GM21528 (cell line): ENCODE measurements around the gene DSTN.

Source experiments
- ATAC-seq: cut with Tn5 transposase; IDR thresholded peaks from one replicate; pipeline ENCODE4 v1.9.1; 2021; ENCODE audit warnings: mild to moderate bottlenecking, moderate library complexity; ENCODE audit not compliant: unreplicated experiment, low FRiP score

The DSTN gene

DNA sequence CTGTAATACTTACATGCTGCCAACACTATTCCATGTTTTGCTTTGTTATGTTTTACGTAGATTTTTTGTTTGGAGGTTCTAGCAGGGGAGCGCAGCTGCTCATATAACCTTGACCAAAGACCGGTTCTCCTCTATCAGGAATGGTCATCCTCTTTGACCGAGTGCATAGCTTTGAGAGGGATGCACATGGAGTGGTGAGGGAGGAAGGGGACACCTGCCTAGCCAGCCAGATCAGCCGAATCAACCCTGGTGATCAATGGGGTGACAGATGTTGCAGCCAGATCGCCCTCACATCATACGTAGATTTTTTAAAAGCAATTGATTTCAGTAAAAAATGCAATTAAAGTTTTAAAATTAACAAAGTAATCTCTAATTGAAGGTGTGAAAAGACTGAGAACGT lies 6.3 kb downstream of the DSTN start:
- no peak for ATAC-seq

DNA sequence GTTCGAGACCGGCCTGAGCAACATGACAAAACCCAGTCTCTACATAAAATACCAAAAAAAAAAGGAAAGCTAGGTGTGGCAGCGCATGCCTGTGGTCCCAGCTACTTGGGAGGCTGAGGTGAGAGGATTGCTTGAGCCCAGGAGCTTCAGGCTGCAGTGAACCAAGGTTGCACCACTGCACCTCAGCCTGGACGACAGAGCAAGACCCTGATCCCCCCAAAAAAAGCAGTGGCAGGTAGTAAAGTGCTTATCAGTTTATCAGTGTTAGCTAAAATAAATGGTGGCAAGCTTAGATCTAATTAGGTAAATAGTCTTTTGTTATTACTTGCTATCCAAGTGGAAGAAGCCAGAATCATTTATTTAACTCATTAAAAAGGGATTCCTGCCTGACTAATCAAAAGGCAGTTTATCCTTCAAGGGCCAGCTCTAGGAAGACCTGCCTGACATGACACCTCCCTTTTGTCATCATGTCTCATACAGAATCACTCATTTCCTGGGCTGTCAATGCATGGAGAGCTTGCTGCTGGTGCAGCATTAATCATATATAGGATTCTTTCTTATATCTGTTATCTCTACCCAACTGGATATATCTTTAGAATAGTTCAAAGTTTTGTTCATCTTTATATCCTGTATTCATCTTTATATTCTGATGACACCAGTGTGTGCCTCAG lies 9.6 kb downstream of the DSTN start:
- no peak for ATAC-seq

DNA sequence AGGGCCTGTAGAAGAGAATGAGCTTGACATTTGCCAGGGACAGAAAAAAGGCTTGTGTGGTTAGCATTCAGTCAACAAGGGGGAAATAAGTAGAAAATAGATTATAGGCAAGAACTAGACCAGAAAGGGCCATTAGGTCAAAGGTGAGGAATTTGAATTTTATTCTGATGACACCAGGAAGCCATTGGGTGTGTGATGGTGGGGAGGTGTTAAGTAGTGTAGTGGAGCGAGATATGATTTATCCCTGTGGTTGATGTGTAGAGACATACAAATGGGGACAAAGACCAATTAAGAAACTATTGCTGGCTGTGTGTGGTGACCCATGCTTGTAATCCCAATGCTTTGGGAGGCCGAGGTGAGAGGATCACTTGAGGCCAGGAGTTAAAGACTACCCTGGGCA lies 11.0 kb downstream of the DSTN start:
- no peak for ATAC-seq

DNA sequence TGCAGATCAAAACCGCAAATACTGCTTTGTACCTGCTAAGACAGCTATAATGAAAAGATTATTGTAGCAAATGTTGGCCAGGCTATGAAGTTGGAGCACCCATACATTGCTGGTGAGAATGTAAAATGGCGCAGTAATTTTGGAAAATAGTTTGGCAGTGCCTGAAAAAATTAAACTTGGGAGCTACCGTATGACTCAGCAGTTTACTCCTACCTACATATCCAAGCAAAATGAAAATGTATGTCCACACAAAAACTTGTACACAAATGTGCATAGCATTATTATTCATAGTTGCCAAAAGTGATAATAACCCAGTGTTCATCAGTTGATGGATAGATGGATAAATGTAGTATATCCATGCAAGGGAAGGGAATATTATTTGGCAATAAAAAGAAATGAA lies 13.3 kb downstream of the DSTN start:
- no peak for ATAC-seq

DNA sequence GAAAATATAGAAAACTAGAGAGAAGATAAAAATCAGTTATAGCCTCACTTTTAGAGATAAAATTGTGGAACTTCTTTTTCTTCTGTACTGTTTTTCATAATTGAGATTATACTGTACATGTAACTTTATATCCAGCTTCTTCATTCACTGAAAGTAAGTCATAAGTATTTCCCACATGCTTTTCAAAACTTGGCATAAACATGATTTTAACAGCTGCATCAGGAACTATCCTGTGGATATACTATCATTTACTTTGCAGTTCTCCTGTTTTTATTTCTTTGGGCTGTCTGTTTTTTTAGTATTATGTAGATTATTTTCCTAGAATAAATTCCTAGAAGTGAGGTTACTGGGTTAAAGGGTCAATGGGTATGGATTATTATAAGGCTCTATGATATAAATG lies 14.8 kb downstream of the DSTN start:
- no peak for ATAC-seq

DNA sequence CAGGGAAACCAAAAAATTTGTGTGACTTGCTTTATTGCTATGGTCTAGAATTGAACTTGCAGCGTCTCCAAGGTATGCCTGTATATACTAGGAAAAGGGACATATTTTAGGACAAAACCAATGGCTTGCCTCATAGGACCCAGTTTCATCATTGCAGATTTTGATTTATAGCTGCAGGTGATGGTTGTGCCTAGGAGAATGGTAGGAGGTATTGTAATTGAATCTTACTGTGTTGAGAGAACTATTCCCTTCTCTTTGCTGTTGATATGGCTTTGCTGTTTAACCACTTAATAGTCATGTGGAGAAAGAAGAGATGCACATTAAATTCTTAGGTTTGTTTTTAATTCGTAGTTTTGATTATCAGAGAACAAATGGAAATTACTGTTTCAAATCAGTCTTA lies 16.4 kb downstream of the DSTN start:
- ATAC-seq: no peak

DNA sequence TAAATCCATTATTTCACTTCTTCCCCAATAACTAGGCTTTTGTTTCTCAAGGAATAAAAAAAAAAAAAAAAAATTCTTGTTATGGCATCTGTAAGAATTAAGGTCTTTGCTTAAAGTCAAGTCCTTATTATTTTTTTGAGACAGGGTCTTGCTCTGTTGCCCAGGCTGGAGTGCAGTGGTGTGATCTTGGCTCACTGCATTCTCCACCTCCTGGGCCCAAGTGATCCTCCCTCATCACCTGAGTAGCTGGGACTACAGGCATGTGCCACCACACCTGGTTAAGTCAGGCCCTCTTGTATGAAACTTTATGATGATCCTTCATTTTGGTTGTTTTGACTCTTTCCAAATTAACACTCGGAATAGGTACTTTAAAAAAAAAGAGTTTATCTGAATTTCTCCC lies 17.3 kb downstream of the DSTN start:
- no peak for ATAC-seq

DNA sequence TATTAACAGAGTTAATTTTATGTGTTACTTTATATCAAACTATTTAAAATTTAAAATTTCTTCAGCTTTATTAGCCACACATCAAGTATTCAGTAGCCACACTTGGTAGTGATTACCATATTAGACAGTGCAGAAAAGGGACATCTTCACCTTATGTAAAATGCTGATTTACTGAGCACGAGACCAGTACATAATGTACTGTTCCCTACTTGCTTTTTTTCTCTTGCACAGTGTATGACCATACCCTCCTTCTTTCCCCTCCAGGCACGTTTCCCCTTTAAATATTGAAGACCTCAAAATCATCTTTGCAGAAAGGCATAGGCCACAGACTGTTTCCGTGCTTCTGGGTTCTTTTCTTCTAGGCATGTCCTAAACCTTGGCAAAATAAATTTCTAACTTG lies 17.9 kb downstream of the DSTN start:
- ATAC-seq: no peak

DNA sequence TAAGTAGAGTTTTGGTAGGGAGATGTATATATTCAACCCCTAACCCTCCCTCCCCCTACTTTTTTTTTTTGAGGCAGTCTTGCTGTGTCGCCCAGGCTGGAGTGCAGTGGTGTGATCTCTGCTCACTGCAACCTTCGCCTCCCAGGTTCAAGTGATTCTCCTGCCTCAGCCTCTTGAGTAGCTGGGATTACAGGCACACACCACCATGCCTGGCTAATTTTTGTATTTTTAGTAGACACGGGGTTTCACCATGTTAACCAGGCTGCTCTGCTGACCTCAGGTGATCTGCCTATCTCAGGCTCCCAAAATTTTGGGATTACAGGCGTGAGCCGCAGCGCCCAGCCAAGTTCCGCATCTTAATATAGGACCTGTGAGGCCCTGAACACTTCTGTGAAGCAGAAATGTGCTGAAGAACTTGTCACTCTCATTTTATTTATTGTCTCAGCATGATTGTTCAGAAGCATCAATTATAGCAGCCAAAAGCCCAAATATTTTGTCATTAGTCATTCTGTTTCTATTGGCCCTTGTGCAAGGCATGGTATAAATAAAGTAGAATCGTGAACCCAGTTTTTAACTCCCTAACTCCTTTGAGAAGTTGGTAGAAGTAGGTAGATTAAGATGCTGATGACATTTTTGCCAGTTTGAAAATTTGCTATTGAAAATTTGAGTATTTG lies 19.4 kb downstream of the DSTN start:
- no peak for ATAC-seq

DNA sequence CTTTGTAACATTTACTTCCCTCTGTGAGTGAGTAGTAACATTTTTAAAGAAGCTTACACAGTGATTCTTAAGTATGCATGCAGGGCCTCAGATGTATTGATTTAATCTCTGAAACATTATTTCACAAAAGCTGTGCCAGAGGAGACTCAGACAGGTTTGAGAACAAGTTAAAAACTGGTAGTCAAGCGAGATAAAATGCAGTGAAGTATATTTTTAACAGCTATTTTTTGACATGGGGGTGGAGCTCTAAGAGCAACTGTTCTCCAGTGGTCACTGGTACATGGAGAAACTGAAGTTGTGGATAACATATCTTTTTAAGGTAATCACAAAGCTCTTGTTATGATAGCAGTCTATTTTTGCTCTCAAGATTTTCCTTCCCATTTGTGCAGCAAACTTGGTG lies 20.4 kb downstream of the DSTN start:
- no peak for ATAC-seq

DNA sequence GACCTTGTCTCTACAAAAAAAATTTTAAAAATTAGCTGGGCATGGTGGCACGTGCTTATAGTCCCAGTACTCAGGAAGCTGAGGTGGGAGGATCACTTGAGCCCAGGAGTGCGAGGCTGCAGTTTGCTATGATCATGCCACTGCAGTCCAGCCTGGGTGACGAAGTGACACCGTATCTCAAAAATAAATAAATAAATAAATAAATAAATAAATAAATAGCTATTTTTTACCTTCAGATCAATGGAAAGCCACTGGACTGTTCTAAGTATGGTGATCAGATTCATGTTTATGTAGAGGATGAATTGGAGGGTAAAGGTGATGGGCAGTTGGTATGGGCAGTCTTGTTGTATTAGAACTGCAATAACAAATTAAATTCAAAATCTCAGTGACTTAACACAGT lies 24.0 kb downstream of the DSTN start:
- no peak for ATAC-seq

DNA sequence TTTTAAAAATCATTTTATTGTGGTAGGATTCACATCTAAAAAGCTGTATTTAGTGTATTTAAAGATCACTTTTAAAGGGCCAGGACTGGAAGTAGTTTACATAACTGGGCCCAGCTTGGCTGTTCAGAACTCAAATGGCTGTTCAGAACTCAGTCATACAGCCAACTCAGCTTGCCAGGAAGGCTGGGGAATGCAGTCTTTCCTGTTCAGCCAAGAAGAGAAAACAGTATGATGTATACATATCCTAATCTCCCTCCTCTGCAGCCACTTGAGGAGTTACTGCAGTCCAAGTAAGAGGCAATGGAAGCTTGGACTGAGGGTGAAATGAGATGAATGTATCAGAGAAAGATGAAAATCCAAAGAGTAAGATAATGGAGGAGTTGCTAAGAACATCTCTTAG lies 24.6 kb downstream of the DSTN start:
- no peak for ATAC-seq

DNA sequence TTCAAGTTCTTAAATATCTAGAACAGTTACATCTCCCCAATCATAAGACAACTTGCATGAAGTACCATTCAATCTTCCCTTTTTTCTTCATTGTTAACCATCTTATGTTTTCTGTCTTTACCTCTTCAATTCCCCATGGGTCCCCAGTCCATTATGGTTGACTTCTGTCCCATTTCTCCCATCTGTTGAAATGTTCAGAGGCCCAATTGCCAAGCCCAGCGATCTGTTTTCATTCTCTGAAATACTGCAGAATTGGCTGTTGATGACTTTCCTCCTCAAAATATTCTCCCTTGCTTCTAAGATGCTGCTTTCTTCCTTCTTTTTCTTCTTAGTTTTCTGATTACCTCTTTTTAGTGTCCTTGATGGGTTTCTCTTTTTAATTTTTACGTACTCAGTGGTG lies 26.0 kb downstream of the DSTN start:
- ATAC-seq: no peak

DNA sequence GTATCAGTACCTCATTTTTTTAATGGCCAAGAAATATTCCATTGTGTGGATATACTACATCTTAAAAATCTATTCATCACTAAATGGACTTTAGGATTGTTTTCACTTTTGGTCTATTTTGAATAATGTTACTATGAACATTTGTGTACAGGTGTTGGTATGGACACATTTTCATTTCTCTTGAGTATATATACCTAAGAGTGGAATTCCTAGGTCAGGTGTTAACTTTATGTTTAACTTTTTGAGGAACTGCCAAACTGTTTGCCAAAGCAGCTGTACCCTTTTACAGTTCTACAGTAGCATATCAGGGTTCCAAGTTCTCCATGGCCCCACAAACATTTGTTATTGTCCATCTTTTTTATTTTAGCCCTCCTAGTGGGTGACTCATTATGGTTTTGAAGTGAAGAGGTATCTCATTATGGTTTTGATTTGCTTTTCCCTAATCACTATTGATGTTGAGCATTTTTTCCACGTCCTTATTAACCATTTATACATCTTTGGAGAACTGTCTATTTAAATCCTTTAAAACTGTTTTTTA lies 28.2 kb downstream of the DSTN start:
- ATAC-seq: no peak

DNA sequence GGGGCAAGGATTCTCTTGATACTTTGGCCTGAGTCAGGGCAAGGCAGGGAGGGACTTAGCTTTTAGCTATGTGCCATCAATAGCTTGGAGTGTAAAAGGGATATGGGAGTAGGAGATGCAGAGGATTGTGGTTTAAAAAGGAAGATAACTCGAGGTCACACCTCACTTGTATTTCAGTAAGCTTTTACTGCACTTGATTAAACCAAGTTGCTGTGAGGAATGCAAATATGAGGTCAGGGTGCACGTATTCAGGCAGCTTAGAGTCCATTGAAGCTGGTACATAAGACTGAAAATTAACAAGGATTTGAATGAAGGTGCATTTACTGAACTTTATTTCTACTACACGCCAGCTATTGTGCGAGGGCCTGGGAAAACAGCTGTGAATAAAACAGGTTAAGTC lies 32.1 kb downstream of the DSTN start:
- no peak for ATAC-seq

DNA sequence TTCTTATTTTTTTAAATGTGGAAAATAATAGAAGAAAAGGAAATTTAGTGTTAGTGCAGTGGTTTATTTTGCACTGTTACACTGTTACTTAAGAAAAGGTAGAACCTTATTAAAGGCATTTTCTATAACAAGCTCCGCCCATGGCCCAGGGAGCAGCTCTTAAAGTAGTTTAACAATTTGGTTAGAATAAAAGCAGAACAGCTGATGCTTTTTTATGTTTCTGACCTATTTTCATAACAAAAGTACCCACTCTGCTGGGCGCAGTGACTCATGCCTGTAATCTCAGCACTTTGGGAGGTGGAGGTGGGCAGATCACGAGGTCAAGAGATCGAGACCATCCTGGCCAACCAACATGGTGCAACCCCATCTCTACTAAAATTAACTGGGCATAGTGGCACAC lies 32.6 kb downstream of the DSTN start:
- no peak for ATAC-seq

DNA sequence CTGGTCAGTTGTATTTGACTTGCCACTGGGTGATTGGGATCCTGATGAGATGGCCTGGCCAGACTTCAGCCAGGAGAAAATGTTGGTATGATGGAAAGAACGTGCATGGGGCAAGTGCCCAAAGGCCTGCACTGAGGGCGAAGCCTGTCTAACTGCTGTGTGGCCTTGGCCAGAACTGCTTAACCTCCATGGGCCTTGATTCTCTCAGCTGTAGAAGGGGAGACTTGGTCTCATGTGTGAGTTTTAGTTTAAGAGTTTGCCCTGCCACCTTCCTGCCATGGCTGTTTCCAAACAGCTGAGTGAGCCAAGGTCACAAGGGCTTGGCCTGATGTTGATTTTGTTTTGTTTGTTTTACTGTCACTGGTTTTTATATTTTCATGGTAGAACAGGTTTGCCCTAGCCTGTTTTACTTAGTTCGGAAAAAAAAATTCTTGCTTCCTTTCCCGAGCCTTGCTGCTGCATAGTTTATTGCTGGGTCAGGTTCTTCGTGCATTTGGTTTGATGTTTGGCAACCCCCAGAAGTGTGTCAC lies 35.3 kb downstream of the DSTN start:
- ATAC-seq: no peak

DNA sequence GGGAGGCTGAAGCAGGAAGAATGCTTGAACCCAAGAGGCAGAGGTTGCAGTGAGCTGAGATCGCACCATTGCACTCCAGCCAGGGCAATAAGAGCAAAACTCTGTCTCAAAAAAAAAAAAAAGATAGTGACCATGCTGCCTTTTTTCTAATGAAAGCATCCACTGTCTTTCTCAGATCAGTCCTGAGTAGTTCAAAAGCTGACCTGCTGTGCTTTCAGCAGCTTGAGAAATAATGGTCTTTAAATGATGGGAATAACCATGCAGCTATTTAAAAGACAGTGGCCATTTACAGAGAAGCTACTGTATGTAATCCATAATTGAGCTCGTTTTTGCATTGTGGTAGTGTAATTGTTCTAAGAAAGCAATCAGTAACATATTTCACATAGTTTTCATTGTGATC lies 36.1 kb downstream of the DSTN start:
- no peak for ATAC-seq

DNA sequence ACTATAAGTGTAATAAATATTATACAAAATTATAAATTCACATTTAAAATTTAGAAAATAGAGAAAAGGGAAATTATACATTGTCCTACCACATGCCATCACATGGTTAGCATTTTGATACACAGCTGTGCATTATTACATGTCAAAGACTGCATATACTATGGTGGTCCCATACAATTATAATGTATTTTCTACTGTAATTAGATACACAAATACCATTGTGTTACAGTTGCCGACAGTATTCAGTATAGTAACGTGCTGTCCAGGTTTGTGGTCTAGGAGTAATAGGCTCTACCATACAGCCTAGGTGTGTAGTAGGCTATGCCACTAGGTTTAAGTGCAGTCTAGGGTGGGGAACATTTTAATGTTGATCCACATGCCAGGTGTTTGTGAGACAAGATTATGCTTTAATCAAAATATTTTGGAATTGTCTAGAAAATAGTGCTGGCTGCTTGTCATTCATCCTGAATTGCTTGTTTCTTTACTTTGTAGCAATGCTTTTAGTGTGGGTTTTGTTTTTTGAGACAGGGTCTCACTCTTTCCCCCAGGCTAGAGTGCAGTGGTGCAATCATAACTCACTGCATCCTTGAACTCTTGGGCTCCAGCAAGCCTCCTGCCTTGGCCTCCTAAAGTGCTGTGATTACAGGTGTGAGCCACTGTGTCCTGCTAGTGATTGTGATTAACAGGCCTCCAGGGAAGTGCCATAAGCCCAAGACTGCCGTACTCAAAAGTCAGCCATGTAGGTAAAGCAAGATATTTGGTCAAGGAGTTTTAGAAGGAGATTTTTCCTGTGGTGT lies 39.0 kb downstream of the DSTN start:
- ATAC-seq: no peak

DNA sequence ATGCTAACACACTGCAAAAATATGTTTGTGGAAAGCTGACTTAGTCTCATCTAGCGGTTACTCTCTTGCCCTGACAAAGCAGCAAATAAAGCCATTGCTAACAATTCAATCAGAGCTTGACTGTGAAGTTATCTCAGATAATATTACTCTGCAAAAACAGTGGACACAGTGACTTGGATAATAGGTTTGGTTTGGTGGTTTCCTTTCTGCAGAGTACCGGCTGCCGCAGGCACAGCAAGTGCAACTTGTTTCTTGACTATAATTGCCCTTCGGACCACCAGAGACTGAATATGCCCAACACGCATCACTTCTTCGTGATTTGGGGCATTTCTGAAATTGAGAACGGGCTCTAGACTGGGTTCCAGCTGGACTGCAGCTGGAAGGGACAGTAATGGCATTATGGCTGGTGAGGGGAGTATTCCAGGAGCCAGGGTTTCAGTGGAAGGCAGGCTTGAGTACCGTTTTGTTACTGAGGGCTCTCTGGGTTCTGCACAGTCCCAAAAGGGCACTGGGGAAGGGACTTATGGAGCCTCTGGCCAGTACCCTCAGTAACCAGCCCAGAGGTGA lies 40.0 kb downstream of the DSTN start:
- no peak for ATAC-seq
